Measurements from ENCODE around the gene CARD14.
A peak's percentile ranks its signal among the peaks of the same experiment; 100 is the strongest.
"Not testable (repeated sequence)": the region's sequence is repeated elsewhere in the genome, so short reads cannot be mapped to it uniquely, and the experiment has no call there.

The CARD14 gene

DNA sequence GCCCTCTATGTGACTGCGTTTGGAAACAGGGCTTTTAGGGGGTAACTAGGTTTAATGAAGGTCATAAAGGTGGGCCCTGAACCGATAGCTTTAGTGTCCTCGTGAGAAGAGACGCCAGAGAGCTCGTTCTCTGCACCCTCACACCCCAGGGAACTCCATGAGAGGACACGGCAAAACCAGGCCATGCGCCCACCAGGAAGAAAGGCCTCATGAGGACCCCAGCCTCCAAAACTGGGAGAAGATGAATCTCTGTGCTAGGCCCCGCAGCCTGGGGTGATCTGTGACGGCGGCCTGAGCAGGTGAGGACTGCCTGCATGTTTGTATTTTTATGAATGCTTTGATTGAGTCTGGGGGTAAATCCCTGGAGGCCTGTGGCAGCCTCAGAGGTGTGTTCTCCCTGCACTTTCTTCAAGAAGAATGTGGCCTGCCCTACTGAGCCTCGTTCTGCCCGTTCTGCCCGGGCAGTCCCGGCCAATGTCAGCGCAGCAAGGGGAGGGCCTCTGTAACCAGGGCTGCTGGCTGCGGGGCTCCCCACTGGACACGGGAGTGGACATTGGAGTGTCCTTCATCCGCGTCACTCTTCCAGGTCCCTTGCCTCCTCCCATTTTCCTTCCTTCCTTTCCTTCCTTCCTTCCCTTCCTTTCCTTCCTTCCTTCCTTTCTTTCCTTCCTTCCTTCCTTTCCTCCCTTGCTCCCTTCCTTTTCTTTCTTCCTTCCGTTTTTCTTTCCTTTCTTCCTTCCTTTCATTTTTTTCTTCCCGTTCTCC, 84.0 kb downstream of the CARD14 start:
- no peak overlapping the region for H3K4me3 ChIP-seq (ENCODE audit: low read depth, low read length)
- no peak for DNase-seq (ENCODE audit: low read depth)
- no peak for TF ChIP-seq CTCF (IDR thresholded peaks at IDR 0.05; ENCODE audit: control insufficient read depth, extremely low read depth, insufficient read depth)

DNA sequence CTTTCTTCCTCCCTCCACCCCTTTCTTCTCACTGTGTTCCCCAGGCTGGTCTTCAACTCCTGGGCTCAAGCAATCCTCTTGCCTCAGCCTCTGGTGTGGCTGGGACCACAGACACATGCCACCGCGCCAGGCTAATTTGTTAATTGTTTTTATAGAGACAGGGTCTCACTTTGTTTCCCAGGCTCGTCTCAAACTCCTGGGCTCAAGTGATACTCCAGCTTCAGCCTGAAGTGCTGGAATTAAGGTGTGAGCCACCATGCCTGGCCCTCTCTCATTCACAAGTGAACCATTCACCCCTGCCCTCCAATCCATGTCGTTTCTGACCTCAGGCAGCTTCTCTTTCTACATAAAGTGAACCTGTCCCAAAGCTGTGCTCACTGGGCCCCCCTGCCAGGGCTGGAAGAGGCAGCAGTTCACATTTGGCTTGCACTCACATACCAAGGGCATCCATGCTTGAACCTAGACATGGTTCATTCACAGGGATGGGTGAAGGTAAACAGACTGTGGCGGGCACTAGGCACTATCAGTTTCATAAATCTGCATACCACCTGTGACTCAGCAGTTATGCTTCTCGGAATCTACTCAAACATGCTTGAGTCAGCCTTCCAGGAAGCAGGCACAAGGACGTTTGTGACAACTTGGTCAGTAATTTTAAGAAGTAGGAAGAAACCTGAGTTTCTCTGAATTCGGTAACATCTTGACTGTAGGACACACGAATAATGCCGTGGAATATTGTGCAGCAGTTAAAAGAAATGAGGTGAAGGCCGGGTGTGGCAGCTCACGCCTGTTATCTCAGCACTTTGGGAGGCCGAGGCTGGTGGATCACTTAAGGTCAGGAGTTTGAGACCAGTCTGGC, 84.8 kb downstream of the CARD14 start:
- TF ChIP-seq CTCF (IDR thresholded peaks at IDR 0.05; ENCODE audit: control insufficient read depth, extremely low read depth, insufficient read depth): no peak
- H3K4me3 ChIP-seq (ENCODE audit: low read depth, low read length): no peak overlapping the region
- peak; percentile 73 for DNase-seq (ENCODE audit: low read depth)

DNA sequence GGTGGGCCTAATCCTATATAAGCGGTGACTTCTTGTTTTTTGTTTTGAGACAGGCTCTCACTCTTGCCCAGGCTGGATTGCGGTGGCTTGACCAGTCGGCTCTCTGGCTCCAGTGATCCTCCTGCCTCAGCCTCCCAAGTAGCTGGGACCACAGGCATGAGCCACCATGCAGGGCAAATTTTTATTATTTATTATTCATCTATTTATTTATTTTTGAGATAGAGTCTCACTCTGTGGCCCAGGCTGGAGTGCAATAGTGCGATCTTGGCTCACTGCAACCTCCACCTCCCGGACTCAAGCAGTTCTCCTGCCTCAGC, 86.2 kb downstream of the CARD14 start:
- DNase-seq (ENCODE audit: low read depth): no peak
- no peak for TF ChIP-seq CTCF (IDR thresholded peaks at IDR 0.05; ENCODE audit: control insufficient read depth, extremely low read depth, insufficient read depth)
- H3K4me3 ChIP-seq (ENCODE audit: low read depth, low read length): no peak overlapping the region

DNA sequence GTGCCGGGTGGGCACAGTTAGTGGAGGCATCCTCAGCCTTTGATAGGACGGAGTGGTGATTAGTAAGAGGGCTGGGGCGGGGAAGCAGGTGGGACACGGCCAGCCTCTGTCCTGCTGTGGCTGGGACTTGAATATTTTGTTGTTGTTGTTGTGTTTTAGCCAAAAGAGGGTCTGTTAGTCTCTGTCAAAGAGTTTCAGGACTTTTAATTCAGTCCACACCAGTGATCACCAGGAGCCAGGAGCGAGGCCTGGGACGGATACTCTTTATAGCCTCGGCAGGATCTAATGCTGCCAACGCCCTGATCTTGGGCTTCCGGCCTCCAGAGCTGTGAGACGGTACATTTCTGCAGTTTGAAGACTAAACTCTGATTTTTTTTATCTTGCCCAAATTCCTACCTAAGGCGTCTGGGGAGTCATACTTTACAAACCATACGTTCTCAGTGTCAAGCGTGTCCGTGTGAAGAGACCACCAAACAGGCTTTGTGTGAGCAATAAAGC, 87.9 kb downstream of the CARD14 start:
- no peak overlapping the region for H3K4me3 ChIP-seq (ENCODE audit: low read depth, low read length)
- TF ChIP-seq CTCF (IDR thresholded peaks at IDR 0.05; ENCODE audit: control insufficient read depth, extremely low read depth, insufficient read depth): no peak
- no peak for DNase-seq (ENCODE audit: low read depth)

DNA sequence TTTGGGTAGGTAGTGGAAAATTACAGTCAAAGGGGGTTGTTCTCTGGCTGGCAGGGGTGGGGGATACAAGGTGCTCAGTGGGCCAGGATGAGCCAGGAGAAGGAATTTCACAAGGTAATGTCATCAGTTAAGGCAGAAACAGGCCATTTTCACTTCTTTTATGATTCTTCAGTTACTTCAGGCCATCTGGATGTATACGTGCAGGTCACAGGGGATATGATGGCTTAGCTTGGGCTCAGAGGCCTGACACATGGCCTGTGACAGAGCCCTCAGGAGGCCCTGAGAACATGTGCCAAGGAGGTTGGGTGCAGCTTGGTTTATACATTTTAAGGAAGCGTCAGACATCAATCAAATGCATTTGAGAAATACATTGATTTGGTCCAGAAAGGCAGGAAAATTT, 88.5 kb downstream of the CARD14 start:
- not testable (repeated sequence) for H3K4me3 ChIP-seq (ENCODE audit: low read depth, low read length); DNase-seq (ENCODE audit: low read depth)

All from LNCaP clone FGC (cell line).